OCI-LY7 (cell line): ENCODE measurements around the gene KCNK1. TPM values are rescaled to one million over a fixed set of nuclear protein-coding genes. Genes with fewer than 3 reads are reported as not detected.
"Not testable (repeated sequence)": the region's sequence is repeated elsewhere in the genome, so short reads cannot be mapped to it uniquely, and the experiment has no call there.

ENCODE experiments used
- BruUV-seq: library from RNA; stranded (reverse); fragments of 400-500 nt; replicated peaks from 2 replicates; lab custom pipeline; 2021; lab: Mats Ljungman, UMichigan
- CTCF ChIA-PET: fragments of 300-600 bp; sonication (Branson Sonifier 250); formaldehyde crosslinking; loops from one replicate; lab custom pipeline; 2022; ENCODE audit warnings: antibody characterized with exemption; ENCODE audit not compliant: unreplicated experiment; lab: Charles Lee
- POLR2A ChIA-PET: fragments of 300-600 bp; sonication (Branson Sonifier 250); formaldehyde crosslinking; loops from one replicate; lab custom pipeline; 2022; ENCODE audit warnings: antibody characterized with exemption; lab: Charles Lee
- DNase-seq: peaks from one replicate; pipeline ENCODE4 v3.0.0-alpha.2; 2015; ENCODE audit warnings: low spot score
- H2AFZ ChIP-seq: fragments of 200-600 bp; sonication (generic), shearing (Covaris generic); 2 replicates; pipeline ENCODE4 v1.6.1; 2014; ENCODE audit warnings: mild to moderate bottlenecking, antibody characterized with exemption, low read length, moderate library complexity
- H3K27ac ChIP-seq: fragments of 200-600 bp; sonication (generic); 2 replicates; pipeline ENCODE4 v1.5.1; 2014; ENCODE audit warnings: mixed run types, low read depth, mild to moderate bottlenecking, moderate library complexity, low read length, inconsistent platforms; ENCODE audit not compliant: poor library complexity, severe bottlenecking
- H3K36me3 ChIP-seq: fragments of 200-600 bp; sonication (generic); 2 replicates; pipeline ENCODE4 v1.6.1; 2014; ENCODE audit warnings: mild to moderate bottlenecking, antibody characterized with exemption, low read length, moderate library complexity, mixed read lengths; ENCODE audit not compliant: insufficient read depth
- H3K4me1 ChIP-seq: fragments of 200-600 bp; sonication (generic); 2 replicates; pipeline ENCODE4 v1.5.1; 2014; ENCODE audit warnings: mild to moderate bottlenecking, low read length; ENCODE audit not compliant: insufficient read depth, poor library complexity, severe bottlenecking
- H3K4me2 ChIP-seq: fragments of 200-600 bp; sonication (generic); 2 replicates; pipeline ENCODE4 v1.6.1; 2014; ENCODE audit warnings: mild to moderate bottlenecking, low read length
- H3K4me3 ChIP-seq: fragments of 200-600 bp; sonication (generic); 2 replicates; pipeline ENCODE4 v1.5.1; 2014; ENCODE audit warnings: mild to moderate bottlenecking, low read depth, low read length; ENCODE audit not compliant: poor library complexity, severe bottlenecking
- H3K79me2 ChIP-seq: fragments of 200-600 bp; sonication (generic); 2 replicates; pipeline ENCODE4 v1.6.1; 2016; ENCODE audit warnings: low read depth, mild to moderate bottlenecking, low read length, moderate library complexity, mixed read lengths; ENCODE audit not compliant: insufficient read depth
- H3K9me2 ChIP-seq: fragments of 200-600 bp; sonication (generic); 2 replicates; pipeline ENCODE4 v1.6.1; 2016; ENCODE audit warnings: mild to moderate bottlenecking, low read length, mixed read lengths; ENCODE audit not compliant: insufficient read depth
- H3K9me3 ChIP-seq: fragments of 200-600 bp; sonication (generic); 2 replicates; pipeline ENCODE4 v1.6.1; 2014; ENCODE audit warnings: mild to moderate bottlenecking, mixed run types, low read length, mixed read lengths
- H4K20me1 ChIP-seq: fragments of 200-600 bp; sonication (generic); 2 replicates; pipeline ENCODE4 v1.6.1; 2014; ENCODE audit warnings: mild to moderate bottlenecking, antibody characterized with exemption, low read length, moderate library complexity, mixed read lengths; ENCODE audit not compliant: insufficient read depth
- EZH2phosphoT487 ChIP-seq: fragments of 200-600 bp; sonication (generic); IDR thresholded peaks from 2 replicates; pipeline ENCODE4 v1.6.1; 2018; ENCODE audit warnings: low read depth, borderline replicate concordance, mild to moderate bottlenecking, mixed run types, antibody characterized with exemption, low read length, moderate library complexity, mixed read lengths
- intact Hi-C: fragments of 100-400 bp; cut with micrococcal nuclease; formaldehyde crosslinking; loops from one replicate; pipeline ENCODE4 v1.10.0; 2022; ENCODE audit not compliant: unreplicated experiment
- total RNA-seq, 2 experiments: library from RNA; depleted of rRNA in 1 of 2; stranded (reverse); fragments of >200 nt in 1 of 2; shearing (Covaris generic) in 1 of 2; gene quantifications; 2 replicates each; pipeline ENCODE4 v1.2.3, GENCODE V29; 2014 to 2022
- TF ChIP-seq, protein P1 (sequence below): fragments of 200-600 bp; sonication (generic); conservative IDR thresholded peaks from 2 replicates; pipeline ENCODE4 v1.5.1; 2014; ENCODE audit warnings: mild to moderate bottlenecking, antibody characterized with exemption, low read length, moderate library complexity, mixed read lengths

The KCNK1 gene
- total RNA-seq, 2 experiments from 2014 or later = not detected

DNA sequence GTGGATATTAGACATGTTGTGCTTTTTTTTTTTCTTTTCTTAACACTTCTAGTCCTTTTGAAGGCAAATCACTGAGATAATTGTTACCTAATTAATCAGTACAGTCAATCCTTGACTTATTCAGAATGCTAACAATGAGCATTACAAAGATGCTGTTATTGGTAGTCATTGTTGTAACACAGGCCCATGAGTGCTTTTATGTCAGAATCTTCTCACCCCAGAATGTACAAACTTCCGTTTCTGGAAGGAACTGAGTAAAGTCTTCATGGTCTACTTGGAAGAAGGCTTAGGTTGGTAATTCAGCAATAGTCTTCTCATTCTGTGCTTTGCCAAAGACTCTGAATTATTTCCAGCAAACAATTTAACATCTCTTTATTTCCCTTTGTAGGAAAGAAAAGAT is 3.1 kb downstream of the KCNK1 start:
- no peak overlapping the region for H3K4me2 ChIP-seq

DNA sequence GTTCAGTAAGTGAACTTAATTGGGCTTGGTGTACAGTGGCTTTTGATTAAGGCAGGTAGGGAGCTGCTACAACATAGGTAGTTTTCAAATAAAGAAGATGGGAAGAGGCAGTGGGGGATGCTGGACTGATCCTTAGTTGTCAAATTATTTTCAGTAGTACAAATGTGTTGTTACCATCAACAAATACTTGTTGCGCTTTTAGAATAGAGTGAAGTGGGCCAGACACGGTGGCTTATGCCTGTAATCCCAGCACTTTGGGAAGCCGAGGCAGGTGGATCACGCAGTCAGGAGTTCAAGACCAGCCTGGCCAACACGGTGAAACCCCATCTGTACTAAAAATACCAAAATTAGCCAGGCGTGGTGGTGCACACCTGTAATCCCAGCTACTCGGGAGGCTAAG is 5.5 kb downstream of the KCNK1 start:
- H3K9me3 ChIP-seq, DNase-seq, H2AFZ ChIP-seq, H3K79me2 ChIP-seq, H3K4me1 ChIP-seq, CTCF ChIA-PET, H4K20me1 ChIP-seq, H3K36me3 ChIP-seq, H3K4me2 ChIP-seq, BruUV-seq, H3K4me3 ChIP-seq, POLR2A ChIA-PET, H3K9me2 ChIP-seq, H3K27ac ChIP-seq, intact Hi-C loops: not testable (repeated sequence)

More for the DNA sequence above, 3.1 kb downstream of the KCNK1 start:
- Histone ChIP-seq H4K20me1 (no peaks in the 10 kb centered on the region), H3K36me3 (no peaks in the 10 kb centered on the region), H3K9me3 (no peaks in the 10 kb centered on the region), H3K4me3 (no peak overlapping the region), H3K4me1 (no peaks in the 10 kb centered on the region), H3K9me2 (no peaks in the 10 kb centered on the region), H3K79me2 (no peaks in the 10 kb centered on the region), H3K27ac (no peak overlapping the region), H2AFZ (no peak overlapping the region)
- intact Hi-C loops = no loop called here
- TF ChIP-seq, protein P1, sequence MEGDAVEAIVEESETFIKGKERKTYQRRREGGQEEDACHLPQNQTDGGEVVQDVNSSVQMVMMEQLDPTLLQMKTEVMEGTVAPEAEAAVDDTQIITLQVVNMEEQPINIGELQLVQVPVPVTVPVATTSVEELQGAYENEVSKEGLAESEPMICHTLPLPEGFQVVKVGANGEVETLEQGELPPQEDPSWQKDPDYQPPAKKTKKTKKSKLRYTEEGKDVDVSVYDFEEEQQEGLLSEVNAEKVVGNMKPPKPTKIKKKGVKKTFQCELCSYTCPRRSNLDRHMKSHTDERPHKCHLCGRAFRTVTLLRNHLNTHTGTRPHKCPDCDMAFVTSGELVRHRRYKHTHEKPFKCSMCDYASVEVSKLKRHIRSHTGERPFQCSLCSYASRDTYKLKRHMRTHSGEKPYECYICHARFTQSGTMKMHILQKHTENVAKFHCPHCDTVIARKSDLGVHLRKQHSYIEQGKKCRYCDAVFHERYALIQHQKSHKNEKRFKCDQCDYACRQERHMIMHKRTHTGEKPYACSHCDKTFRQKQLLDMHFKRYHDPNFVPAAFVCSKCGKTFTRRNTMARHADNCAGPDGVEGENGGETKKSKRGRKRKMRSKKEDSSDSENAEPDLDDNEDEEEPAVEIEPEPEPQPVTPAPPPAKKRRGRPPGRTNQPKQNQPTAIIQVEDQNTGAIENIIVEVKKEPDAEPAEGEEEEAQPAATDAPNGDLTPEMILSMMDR = no peak
- no peak for TF ChIP-seq EZH2phosphoT487
- CTCF ChIA-PET = no interaction called here
- BruUV-seq = no TSS peak
- POLR2A ChIA-PET = no interaction called here
- no peak for DNase-seq

DNA sequence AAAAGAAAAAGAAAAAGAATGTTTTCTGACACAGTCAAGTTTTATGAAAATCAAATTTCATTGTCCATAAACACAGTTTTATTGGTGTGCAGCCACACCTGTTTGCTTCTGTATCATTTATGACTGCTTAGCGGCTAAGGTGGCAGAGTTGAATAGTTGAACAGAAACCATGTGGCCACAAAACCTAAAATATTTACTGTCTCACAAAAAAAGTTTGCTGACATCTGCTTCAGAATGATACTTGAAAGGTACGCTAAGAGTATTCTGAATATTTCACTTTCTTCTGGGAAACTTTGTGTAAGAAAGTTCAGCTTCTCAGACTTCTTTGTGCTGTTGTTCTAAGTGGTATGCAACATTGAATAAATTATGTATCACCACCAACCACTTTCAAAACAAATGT is 6.2 kb downstream of the KCNK1 start:
- no TSS peak for BruUV-seq
- no peak overlapping the region for H2AFZ ChIP-seq
- H4K20me1 ChIP-seq = no peaks in the 10 kb centered on the region
- H3K4me2 ChIP-seq = no peak overlapping the region
- TF ChIP-seq, protein P1 = no peak
- TF ChIP-seq EZH2phosphoT487 = no peak
- H3K36me3 ChIP-seq = no peaks in the 10 kb centered on the region
- no peak overlapping the region for H3K27ac ChIP-seq
- no peaks in the 10 kb centered on the region for H3K79me2 ChIP-seq
- POLR2A ChIA-PET = no interaction called here
- H3K4me1 ChIP-seq = no peaks in the 10 kb centered on the region
- no peak overlapping the region for H3K4me3 ChIP-seq
- no peaks in the 10 kb centered on the region for H3K9me3 ChIP-seq
- DNase-seq = no peak
- H3K9me2 ChIP-seq = no peaks in the 10 kb centered on the region
- intact Hi-C loops = no loop called here
- CTCF ChIA-PET = no interaction called here
